HG03432 (cell line): ENCODE data around the gene TMEM131L.
A peak's percentile ranks its signal among the peaks of the same experiment; 100 is the strongest.
"Not testable (repeated sequence)": the region's sequence is repeated elsewhere in the genome, so short reads cannot be mapped to it uniquely, and the experiment has no call there.

Source experiments
- ATAC-seq: cut with Tn5 transposase; IDR thresholded peaks from one replicate; pipeline ENCODE4 v1.9.1; 2021; ENCODE audit warnings: mild to moderate bottlenecking, moderate library complexity; ENCODE audit not compliant: unreplicated experiment

Gene TMEM131L

GRCh38 chr4:153535772-153536513 lies 69.8 kb downstream of the TMEM131L start:
- ATAC-seq = no peak

- no peak for ATAC-seq
Measured at GRCh38 chr4:153537493-153537960, 71.4 kb downstream of the TMEM131L start.

- no peak for ATAC-seq
Measured at GRCh38 chr4:153538487-153539357, 72.6 kb downstream of the TMEM131L start.

- no peak for ATAC-seq
Measured at GRCh38 chr4:153539422-153539821, 73.3 kb downstream of the TMEM131L start.

GRCh38 chr4:153541456-153542096 lies 75.4 kb downstream of the TMEM131L start:
- ATAC-seq = peak; percentile 70

- ATAC-seq = no peak
Measured at GRCh38 chr4:153542131-153542530, 76.0 kb downstream of the TMEM131L start.

- ATAC-seq = no peak
Measured at GRCh38 chr4:153542834-153543233, 76.7 kb downstream of the TMEM131L start.

GRCh38 chr4:153543351-153543750 lies 77.2 kb downstream of the TMEM131L start:
- ATAC-seq = no peak

- no peak for ATAC-seq
Measured at GRCh38 chr4:153545822-153546221, 79.7 kb downstream of the TMEM131L start.

- no peak for ATAC-seq
Measured at GRCh38 chr4:153546280-153546679, 80.1 kb downstream of the TMEM131L start.

- ATAC-seq = no peak
Measured at GRCh38 chr4:153547520-153547919, 81.4 kb downstream of the TMEM131L start.

GRCh38 chr4:153548907-153549306 lies 82.7 kb downstream of the TMEM131L start:
- not testable (repeated sequence) for ATAC-seq

GRCh38 chr4:153549405-153549804 lies 83.2 kb downstream of the TMEM131L start:
- peak; percentile 70 for ATAC-seq

GRCh38 chr4:153553155-153553818 lies 87.1 kb downstream of the TMEM131L start:
- ATAC-seq = no peak

GRCh38 chr4:153553819-153554170 lies 87.6 kb downstream of the TMEM131L start:
- ATAC-seq = no peak

GRCh38 chr4:153555730-153556434 lies 89.7 kb downstream of the TMEM131L start:
- ATAC-seq = no peak

- ATAC-seq = no peak
Measured at GRCh38 chr4:153556435-153556815, 90.3 kb downstream of the TMEM131L start.

GRCh38 chr4:153560908-153561307 lies 94.7 kb downstream of the TMEM131L start:
- ATAC-seq = peak; percentile 69

GRCh38 chr4:153564630-153565525 lies 98.7 kb downstream of the TMEM131L start:
- ATAC-seq = no peak
